Measurements from ENCODE around the gene ZNF408. TPM values are rescaled to one million over a fixed set of nuclear protein-coding genes. Genes with fewer than 3 reads are reported as not detected.
A peak's percentile ranks its signal among the peaks of the same experiment; 100 is the strongest.
"Not testable (repeated sequence)": the region's sequence is repeated elsewhere in the genome, so short reads cannot be mapped to it uniquely, and the experiment has no call there.

Gene ZNF408
- total and polyA plus RNA-seq, 12 donors: 2.2 to 13.8 (median 9.2) TPM

DNA sequence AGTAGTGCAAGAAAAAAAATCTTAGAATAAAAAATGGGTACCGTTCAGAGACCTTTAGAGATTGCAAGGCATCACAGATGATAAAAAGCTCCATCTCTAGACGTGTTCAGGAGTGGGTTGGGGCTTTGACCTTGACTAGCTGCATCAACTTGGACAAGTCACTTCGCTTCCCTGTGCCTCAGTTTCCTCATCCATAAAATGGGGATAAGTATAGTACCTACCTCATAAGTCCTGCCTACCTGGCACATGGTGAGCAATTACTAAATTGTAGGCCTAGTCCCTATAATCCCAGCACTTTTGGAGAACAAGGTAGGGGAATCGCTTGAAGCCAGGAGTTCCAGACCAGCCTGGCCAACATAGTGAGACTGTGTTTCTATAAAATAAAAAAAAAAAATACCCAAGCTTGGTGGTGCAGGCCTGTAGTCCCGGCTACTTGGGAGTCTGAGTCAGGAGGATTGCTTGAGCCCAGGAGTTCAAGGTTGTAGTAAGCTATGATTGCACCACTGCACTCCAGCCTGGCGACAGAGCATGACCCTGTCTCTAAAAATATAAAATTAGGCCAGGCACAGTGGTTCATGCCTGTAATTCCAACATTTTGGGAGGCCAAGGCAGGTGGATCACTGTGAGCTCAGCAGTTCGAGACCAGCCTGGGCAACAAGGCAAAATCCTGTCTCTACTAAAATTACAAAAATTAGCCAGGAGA, 12.2 kb downstream of the ZNF408 start:
- Histone ChIP-seq H3K4me3 (no peak overlapping the region), H3K36me3 (replicated peaks in 1 of 2) (no peaks in the 10 kb centered on the region), H3K9me3 (replicated peaks in 1 of 3) (no peaks in the 10 kb centered on the region), H3K27me3 (no peaks in the 10 kb centered on the region), H3K27ac (peak overlapping the region in 3 of 5 donors; percentile 58 to 94 (median 93)), H3K4me1 (replicated peaks in 1 of 2) (peaks cover 4 to 17% of the 10 kb centered on the region in 2 donors)
- no peak for TF ChIP-seq POLR2A (IDR thresholded peaks at IDR 0.05)
- TF ChIP-seq, protein P1, sequence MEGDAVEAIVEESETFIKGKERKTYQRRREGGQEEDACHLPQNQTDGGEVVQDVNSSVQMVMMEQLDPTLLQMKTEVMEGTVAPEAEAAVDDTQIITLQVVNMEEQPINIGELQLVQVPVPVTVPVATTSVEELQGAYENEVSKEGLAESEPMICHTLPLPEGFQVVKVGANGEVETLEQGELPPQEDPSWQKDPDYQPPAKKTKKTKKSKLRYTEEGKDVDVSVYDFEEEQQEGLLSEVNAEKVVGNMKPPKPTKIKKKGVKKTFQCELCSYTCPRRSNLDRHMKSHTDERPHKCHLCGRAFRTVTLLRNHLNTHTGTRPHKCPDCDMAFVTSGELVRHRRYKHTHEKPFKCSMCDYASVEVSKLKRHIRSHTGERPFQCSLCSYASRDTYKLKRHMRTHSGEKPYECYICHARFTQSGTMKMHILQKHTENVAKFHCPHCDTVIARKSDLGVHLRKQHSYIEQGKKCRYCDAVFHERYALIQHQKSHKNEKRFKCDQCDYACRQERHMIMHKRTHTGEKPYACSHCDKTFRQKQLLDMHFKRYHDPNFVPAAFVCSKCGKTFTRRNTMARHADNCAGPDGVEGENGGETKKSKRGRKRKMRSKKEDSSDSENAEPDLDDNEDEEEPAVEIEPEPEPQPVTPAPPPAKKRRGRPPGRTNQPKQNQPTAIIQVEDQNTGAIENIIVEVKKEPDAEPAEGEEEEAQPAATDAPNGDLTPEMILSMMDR (IDR thresholded peaks at IDR 0.05): no peak
- 68 to 77% (median 73%) methylated on average over 7 of the region's 7 CpGs for WGBS, 4 donors
- intact Hi-C loops (cut with DNase I): no loop called here
- DNase-seq: peak in 5 of 7 donors; percentile 40 to 64 (median 44)

DNA sequence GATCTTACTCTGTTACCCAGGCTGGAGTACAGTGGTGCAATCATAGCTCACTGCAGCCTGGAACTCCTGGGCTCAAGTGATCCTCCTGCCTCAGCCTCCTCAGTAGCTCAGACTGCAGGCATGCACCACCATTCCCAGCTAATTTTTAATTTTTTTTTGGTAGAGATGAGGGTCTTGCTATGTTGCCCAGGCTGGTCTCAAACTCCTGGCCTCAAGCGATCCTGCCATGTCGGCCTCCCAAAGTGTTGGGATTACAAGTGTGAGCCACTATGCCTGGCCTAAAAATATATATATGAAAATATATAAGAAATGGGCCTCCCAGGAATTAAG, 17.0 kb downstream of the ZNF408 start:
- intact Hi-C loops (cut with DNase I): not testable (repeated sequence)

DNA sequence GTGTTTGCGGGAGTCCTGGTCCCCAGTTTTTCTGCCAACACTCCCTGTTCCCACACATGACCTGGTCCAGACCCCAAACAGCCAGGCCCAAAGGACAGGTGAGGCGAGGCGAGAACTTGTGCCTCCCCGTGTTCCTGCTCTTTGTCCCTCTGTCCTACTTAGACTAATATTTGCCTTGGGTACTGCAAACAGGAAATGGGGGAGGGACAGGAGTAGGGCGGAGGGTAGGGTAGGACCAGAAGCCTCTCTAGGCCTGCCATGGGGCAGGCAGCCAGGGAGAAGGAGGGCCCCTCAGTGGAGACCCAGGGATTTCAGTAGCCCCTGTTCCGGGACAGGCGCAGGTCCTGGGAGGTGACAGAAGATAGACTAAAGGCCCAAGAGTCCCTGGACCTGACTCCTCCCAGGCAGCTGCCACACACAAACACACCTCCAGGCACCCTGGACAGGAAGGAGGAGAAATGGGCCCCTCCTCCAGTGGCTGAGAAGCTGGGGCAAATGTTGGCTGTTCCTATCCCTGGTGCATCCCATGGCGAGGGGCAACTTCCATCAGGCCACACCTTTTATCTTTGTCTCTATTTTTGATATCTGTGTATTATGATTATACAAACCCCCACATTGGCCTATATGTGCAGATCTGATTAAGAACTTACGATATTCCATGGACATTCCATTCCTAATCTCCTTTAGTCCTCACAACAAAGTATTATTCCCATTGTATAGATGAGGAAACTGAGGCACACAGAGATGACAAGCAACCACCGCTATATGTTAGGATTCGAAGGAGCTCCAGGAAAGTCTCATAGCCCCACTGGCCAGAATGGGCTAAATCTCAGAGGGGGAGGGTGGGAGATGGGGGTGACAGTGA, 17.6 kb downstream of the ZNF408 start:
- no peaks in the 10 kb centered on the region for H3K27me3 ChIP-seq
- TF ChIP-seq, protein P1 (IDR thresholded peaks at IDR 0.05): no peak
- no peak for TF ChIP-seq POLR2A (IDR thresholded peaks at IDR 0.05)
- no peaks in the 10 kb centered on the region for H3K36me3 ChIP-seq (replicated peaks in 1 of 2)
- H3K27ac ChIP-seq: no peak overlapping the region
- H3K9me3 ChIP-seq (replicated peaks in 1 of 3): no peaks in the 10 kb centered on the region
- WGBS, 4 donors: 84 to 89% (median 86%) methylated on average over 9 to 11 of the region's 11 CpGs
- intact Hi-C loops (cut with DNase I): no loop called here
- DNase-seq: no peak
- H3K4me3 ChIP-seq: no peak overlapping the region
- H3K4me1 ChIP-seq (replicated peaks in 1 of 2): peaks cover 2 to 4% of the 10 kb centered on the region in 2 donors

More for the DNA sequence above, 17.0 kb downstream of the ZNF408 start:
- H3K4me1 ChIP-seq (replicated peaks in 1 of 2); H3K9me3 ChIP-seq (replicated peaks in 1 of 3); H3K4me3 ChIP-seq; H3K27ac ChIP-seq; H3K27me3 ChIP-seq; DNase-seq; H3K36me3 ChIP-seq (replicated peaks in 1 of 2): not testable (repeated sequence)
- WGBS, 4 donors: 89 to 97% (median 95%) methylated on average over 2 of the region's 2 CpGs

GRCh38 chr11:46719048-46719542, 18.3 kb downstream of the ZNF408 start, which contains the start of gene F2:
Gene F2, plus strand, starts transcription at chr11:46719213. Its CDS starts 23 bp downstream, at chr11:46719236.
- 38 to 65% (median 59%) methylated on average over 3 to 7 of the region's 7 CpGs for WGBS, 4 donors
- no peak for TF ChIP-seq POLR2A (IDR thresholded peaks at IDR 0.05)
- TF ChIP-seq, protein P1 (IDR thresholded peaks at IDR 0.05): no peak
- DNase-seq: no peak
- intact Hi-C loops (cut with DNase I): no loop called here
- no peaks in the 10 kb centered on the region for H3K27me3 ChIP-seq
- H3K36me3 ChIP-seq (replicated peaks in 1 of 2): no peaks in the 10 kb centered on the region
- no peaks in the 10 kb centered on the region for H3K9me3 ChIP-seq (replicated peaks in 1 of 3)
- H3K4me1 ChIP-seq (replicated peaks in 1 of 2): peaks cover 0 to 4% of the 10 kb centered on the region in 2 donors
- H3K4me3 ChIP-seq: no peak within 1 kb of the TSS
- H3K27ac ChIP-seq: no peak within 1 kb of the TSS
